ENCODE results near the gene ELK3. TPM values are rescaled to one million over a fixed set of nuclear protein-coding genes. Genes with fewer than 3 reads are reported as not detected.

Gene ELK3
- total RNA-seq, 4 donors from 2014 or later: 10.0 to 13.5 (median 11.0) TPM

- no peak overlapping the region for H3K27ac ChIP-seq
- no peak for DNase-seq (ENCODE audit: low spot score in 2 of 2)
- no peaks in the 10 kb centered on the region for H3K9me3 ChIP-seq
- H3K4me3 ChIP-seq: no peak overlapping the region
- TF ChIP-seq CTCF (IDR thresholded peaks at IDR 0.05): no peak
- no peak for TF ChIP-seq POLR2A (IDR thresholded peaks at IDR 0.05)
- no peak for TF ChIP-seq EP300 (IDR thresholded peaks at IDR 0.05)
- TF ChIP-seq POLR2AphosphoS5 (IDR thresholded peaks at IDR 0.05): no peak
- no peaks in the 10 kb centered on the region for H3K36me3 ChIP-seq
- WGBS: 69% methylated on average over 19 of the region's 19 CpGs
- H3K27me3 ChIP-seq: no peaks in the 10 kb centered on the region
- peaks cover 28% of the 10 kb centered on the region for H3K4me1 ChIP-seq
Measured at GRCh38 chr12:96210376-96211055, 16.3 kb downstream of the ELK3 start.

DNA sequence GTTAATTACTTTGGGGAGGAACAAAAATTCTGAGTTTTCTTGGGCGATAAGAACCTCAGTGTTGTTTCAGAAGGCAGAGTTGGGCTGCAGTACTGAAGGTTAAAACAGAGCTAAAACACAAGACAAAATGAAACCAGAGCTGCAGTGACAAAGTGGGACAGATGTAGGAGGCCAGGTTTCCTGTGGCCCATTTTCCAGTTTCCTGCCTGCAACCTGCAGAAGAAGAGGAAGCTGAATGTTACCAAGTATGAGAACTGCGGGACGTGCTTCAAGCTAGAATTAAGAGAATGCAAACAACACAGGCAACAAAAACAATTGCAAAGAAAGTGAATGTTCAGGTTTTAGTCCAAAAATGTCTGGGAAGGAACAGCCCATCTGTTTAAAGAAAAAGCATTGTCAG is 17.8 kb downstream of the ELK3 start:
- TF ChIP-seq CTCF (IDR thresholded peaks at IDR 0.05) (no peak), EP300 (IDR thresholded peaks at IDR 0.05) (no peak), POLR2A (IDR thresholded peaks at IDR 0.05) (no peak), POLR2AphosphoS5 (IDR thresholded peaks at IDR 0.05) (no peak)
- Histone ChIP-seq H3K27me3 (no peaks in the 10 kb centered on the region), H3K4me3 (no peak overlapping the region), H3K4me1 (peaks cover 32% of the 10 kb centered on the region), H3K27ac (no peak overlapping the region), H3K36me3 (no peaks in the 10 kb centered on the region), H3K9me3 (no peaks in the 10 kb centered on the region)
- DNase-seq (ENCODE audit: low spot score in 2 of 2): no peak
- 67% methylated on average over 3 of the region's 3 CpGs for WGBS

- H3K4me3 ChIP-seq: no peak overlapping the region
- 84% methylated on average over 10 of the region's 10 CpGs for WGBS
Measured at GRCh38 chr12:96212456-96213375, 18.5 kb downstream of the ELK3 start.

DNA sequence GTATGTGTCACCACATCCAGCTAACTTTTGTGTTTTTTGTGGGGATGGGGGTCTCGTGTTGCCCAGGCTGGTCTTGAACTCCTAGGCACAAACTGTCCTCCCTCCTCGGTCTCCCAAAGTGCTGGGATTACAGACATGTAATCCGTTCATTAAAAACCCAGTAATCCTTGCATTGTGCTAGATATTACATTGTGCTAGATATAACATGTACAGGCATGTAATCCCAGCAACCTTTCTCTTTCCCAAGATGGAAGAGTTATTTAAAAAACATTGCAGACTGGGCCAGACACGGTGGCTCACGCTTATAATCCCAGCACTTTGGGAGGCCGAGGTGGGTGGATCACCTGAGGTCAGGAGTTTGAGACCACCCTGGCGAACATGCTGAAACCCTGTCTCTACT is 19.7 kb downstream of the ELK3 start:
- no peak overlapping the region for H3K4me3 ChIP-seq
- peaks cover 26% of the 10 kb centered on the region for H3K4me1 ChIP-seq
- peak in 1 of 2 donors; percentile 28 for DNase-seq (ENCODE audit: low spot score in 2 of 2)
- no peak for TF ChIP-seq EP300 (IDR thresholded peaks at IDR 0.05)
- no peak for TF ChIP-seq POLR2AphosphoS5 (IDR thresholded peaks at IDR 0.05)
- TF ChIP-seq POLR2A (IDR thresholded peaks at IDR 0.05): no peak
- no peak for TF ChIP-seq CTCF (IDR thresholded peaks at IDR 0.05)
- no peaks in the 10 kb centered on the region for H3K9me3 ChIP-seq
- no peaks in the 10 kb centered on the region for H3K36me3 ChIP-seq
- no peaks in the 10 kb centered on the region for H3K27me3 ChIP-seq
- whole genome bisulfite sequencing: 48% methylated on average over 7 of the region's 7 CpGs
- no peak overlapping the region for H3K27ac ChIP-seq

More at GRCh38 chr12:96212456-96213375, 18.5 kb downstream of the ELK3 start:
- Histone ChIP-seq H3K27ac (no peak overlapping the region), H3K27me3 (no peaks in the 10 kb centered on the region), H3K4me1 (peaks cover 32% of the 10 kb centered on the region), H3K9me3 (no peaks in the 10 kb centered on the region), H3K36me3 (no peaks in the 10 kb centered on the region)
- TF ChIP-seq POLR2AphosphoS5 (IDR thresholded peaks at IDR 0.05) (no peak), CTCF (IDR thresholded peaks at IDR 0.05) (no peak), POLR2A (IDR thresholded peaks at IDR 0.05) (no peak), EP300 (IDR thresholded peaks at IDR 0.05) (no peak)
- peak in 1 of 2 donors; percentile 8 for DNase-seq (ENCODE audit: low spot score in 2 of 2)

- Histone ChIP-seq H3K4me1 (peaks cover 27% of the 10 kb centered on the region), H3K4me3 (no peak overlapping the region), H3K36me3 (no peaks in the 10 kb centered on the region), H3K27ac (no peak overlapping the region), H3K9me3 (no peaks in the 10 kb centered on the region), H3K27me3 (no peaks in the 10 kb centered on the region)
- TF ChIP-seq POLR2AphosphoS5 (IDR thresholded peaks at IDR 0.05) (no peak), EP300 (IDR thresholded peaks at IDR 0.05) (no peak), POLR2A (IDR thresholded peaks at IDR 0.05) (no peak), CTCF (IDR thresholded peaks at IDR 0.05) (no peak)
- DNase-seq (ENCODE audit: low spot score in 2 of 2): peak in 1 of 2 donors; percentile 21
- WGBS: 90% methylated on average over 8 of the region's 8 CpGs
Measured at GRCh38 chr12:96215919-96216273, 21.7 kb downstream of the ELK3 start.
